NCI-H526 treated with DMSO at 0.1 percent for 48 hours (cell line): ENCODE data around the gene TBX4.

ENCODE experiments used
- DNase-seq: peaks from one replicate; lab custom pipeline; 2025; lab: John Stamatoyannopoulos, UW

The TBX4 gene

DNA sequence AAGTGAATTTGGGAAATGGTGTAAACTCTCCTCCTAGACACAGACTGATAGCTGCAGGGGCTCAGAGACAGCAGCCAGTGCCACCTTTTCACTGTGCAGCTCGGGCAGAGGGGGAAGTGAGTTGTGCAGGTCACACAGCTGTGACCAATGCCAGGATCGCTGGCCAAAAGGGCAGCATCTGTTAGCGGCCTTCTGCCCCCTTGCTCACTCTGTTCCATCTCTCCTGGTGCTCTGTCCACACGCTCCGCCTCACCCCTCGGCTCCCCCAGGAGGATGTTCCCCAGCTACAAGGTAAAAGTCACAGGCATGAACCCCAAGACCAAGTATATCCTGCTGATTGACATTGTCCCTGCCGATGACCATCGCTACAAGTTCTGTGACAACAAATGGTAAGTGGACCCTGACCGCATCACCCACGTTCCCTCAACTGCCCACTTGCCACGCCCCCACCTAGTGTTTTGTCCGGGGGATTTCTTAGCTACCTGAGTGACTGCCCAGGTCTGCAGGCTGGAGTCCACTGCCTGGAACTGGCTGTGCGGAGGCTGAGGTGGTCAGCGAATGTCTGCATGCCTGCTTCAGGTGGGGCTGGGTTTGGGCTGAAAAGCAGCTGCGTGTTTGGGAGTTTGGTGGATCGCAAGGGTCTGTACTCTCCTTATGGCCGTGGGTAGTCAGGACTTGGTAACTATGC lies 13.5 kb downstream of the TBX4 start:
- no peak for DNase-seq

DNA sequence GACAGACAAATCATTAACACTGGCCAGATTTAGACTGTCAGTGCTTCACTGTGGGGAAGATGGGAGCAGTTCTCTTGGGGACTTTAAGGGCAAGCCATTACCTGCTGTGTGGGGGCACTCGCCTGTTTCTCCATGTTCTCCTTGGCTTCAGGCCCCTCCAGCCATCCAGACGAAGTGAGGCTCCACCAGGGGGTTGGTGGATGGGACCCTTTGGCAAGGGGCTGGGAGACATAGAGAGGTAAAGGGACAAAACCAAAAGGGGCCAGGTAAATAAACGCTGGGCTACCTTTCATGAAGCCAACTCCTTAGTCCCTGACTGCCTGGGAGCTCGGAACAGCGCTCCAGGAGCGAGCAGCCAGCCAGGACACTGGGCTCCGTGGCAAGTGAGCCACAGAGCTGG lies 14.0 kb downstream of the TBX4 start:
- DNase-seq = no peak

DNA sequence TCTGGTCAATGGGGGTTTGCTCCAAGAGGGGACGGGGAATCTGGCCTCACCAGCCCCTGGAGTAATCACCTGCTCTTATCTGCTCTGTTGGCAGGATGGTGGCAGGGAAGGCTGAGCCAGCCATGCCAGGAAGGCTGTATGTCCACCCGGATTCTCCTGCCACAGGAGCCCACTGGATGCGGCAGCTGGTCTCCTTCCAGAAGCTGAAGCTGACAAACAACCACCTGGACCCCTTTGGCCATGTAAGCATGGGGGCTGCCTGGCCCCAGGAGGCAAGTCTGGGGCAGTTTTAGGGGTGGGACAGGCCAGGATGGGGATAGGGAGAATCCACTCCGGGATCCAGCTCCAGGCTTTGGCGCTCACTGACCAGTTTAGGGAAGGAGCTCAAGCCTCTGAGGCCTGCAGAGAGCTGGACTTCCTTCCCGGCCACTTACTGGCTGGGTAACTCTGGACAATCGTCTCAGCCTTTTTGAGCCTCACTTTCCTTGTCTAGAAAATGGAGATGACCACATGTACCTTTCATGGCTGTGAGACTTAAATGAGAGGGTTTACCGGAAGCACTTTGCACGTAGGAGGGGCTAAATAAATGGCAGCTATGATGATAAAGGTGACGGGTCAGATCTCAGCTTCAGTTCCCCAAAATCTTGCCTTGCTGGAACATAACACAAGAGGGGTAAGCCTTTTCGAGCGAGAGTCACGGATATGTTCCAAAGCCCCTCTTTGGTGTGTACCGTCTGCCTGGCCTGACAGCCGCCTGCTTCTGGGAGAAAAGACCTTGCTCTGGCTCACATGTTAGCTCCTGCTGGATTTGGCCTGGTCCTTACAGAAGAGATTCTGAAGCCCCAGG lies 15.4 kb downstream of the TBX4 start:
- DNase-seq = no peak

DNA sequence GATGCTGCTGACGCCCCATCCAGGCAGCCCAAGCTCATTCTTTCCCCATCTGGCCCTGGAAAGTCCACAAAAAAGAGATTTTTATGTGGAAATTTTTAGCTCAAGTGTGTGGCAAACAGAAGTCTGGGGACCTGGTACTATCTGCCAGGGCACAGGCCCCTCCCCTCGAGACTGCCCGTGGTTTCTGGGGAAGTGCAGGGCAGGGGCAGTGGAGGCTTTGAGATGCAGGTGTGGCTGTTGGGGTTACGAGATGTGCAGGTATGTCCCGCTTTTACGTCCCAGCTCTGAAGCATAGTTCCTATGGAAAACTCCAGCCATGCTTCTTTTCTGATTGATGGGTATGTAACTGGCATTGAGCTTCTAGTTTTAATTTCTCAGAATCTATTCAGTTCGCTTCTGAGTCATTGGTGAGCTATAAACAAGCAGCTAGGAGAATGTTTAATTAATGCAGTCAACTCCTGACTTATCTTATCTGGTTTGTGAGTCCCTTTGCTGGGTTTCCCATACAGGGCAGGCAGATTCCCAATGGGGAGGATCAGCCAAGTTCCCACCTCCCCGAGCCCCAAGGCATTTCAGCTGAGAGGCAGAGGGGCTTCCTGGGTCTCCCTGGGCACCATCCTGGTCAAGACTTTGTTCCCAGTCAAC lies 16.2 kb downstream of the TBX4 start:
- no peak for DNase-seq

DNA sequence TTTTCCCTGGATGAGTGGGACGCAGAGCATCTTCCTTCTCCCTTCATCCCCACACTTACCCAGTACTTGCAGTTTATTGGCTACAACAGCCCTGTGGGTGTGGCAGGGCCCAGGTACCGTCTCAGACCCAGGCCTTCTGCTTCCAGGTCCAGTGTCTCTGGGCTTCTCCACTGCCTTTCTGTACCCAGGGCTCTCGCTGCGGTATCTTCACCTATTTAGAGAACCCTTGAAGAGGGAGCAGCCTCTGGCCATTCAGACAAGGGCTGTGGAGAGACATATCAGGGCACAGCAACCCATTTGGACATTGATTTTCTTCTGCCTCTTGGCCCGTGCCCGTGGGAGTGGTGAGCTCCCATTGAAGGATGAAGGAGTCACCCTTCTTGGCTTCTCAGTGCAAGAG lies 17.3 kb downstream of the TBX4 start:
- no peak for DNase-seq

DNA sequence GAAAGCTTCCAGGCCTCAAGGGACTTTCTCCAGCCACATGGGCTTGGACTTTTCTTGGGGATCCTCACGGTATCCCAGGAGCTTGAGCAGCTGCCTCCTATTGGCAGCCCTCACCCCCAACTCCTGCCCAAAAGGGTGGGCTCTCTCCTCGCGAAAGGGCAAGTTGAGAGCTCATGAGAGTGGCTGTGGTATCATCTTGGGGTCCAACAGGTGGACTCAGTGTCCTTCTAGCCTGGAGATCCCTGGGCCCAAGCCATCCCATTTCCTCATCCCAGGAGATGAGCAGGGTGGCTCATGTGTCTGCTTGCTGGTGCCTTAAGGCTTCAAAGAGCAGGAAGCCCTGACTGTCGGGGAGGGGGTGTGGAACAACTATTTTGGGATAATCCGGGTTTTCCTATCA lies 17.7 kb downstream of the TBX4 start:
- DNase-seq = no peak

DNA sequence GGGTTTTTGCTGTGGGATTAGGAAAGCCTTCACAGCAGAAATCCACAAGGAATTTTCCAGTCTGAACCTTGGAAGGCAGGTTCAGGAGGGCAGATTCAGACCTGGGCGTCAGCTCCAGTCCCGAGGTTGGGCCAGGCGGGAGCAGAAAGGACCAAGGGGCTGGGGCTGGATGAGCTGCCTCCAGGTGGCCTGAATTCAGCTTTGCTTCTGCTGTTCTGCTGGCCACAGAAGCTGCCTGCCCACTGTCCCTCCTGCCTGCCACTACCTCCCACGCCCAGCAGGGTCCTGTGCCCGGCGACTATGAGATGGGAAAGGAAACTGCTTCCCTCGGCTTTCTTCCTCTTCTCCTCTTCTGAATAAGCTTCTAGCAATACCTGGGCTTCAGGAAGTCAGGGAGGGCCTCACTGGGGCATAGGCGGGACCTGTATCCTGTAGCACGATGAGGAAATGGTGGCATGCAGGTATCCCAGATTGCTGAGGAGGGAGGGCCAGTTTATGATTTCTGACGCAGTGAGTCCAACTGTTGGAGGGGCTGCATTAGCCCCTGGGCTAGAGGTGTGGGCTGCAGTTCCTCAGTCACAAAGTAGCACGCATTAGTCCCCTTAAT lies 18.4 kb downstream of the TBX4 start:
- DNase-seq = no peak

DNA sequence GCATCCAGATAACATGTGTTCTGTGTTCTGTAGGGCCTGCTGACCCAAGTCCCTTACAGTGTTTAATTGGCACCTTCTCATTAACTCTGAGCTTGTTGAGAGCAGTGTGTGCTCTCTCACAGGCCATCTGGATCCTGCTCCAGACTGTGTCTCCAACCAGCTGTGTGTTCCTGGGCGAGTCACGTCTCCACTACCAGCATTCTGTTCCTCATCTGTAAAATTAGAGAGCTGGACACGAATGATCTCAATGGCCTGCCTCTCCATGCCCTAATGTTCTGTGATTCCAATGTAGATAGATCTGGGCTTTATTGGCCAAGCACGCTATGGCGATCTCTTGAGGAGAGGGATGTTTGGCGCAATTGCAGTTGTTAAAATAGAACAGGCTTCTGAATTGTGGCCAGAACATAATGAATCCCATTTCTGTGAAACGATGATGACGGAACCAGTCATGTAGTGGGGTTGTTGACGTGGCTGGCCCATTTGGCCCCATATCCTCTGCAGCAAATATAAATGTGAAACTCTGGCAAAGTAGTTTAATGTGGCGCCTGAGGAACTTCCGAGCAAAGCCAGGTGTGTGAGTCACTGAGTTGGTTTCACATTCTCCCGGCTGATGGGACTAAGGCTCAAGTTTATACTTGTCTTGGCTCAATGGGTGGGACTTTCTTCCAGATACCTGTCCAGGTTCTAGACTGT lies 22.2 kb downstream of the TBX4 start:
- DNase-seq = no peak

DNA sequence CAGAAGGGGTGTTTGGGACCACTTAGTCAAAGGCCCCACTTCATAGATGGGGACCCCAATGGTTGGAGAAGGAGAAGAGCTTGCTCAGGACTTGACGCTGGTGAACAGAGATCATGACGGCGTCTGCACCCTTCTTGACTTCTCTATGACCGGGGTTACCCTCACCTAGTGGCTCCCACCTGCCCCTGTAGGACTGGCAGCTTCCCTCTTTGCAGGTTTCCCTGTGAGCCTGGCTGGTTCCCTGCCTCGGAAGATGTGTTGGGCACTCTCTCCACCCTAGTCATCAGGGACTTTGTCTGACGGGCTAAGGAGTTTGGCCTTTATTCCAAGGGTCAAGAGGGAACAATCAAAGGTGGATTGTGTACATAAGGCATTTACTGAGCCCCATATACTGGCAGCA lies 22.7 kb downstream of the TBX4 start:
- DNase-seq = no peak

DNA sequence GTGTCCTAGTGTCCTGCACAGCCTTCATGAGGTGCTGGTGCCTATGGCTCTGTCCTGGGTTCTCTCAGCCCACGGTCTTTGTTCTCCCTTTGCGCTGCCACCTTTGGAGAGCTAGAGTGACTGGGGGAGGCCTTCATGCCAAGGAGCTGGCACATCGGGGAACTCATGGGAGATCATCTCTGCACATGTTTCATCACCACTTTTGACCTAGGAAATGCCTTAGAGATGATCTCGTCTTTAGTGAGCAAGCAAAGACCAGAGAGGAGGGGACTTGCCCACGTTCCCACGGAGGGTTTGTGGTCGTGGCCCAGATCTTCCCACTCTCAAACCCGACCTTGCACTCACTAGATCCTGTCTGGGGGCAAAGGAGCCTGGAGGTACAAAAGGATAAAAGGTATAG lies 23.5 kb downstream of the TBX4 start:
- DNase-seq = no peak

DNA sequence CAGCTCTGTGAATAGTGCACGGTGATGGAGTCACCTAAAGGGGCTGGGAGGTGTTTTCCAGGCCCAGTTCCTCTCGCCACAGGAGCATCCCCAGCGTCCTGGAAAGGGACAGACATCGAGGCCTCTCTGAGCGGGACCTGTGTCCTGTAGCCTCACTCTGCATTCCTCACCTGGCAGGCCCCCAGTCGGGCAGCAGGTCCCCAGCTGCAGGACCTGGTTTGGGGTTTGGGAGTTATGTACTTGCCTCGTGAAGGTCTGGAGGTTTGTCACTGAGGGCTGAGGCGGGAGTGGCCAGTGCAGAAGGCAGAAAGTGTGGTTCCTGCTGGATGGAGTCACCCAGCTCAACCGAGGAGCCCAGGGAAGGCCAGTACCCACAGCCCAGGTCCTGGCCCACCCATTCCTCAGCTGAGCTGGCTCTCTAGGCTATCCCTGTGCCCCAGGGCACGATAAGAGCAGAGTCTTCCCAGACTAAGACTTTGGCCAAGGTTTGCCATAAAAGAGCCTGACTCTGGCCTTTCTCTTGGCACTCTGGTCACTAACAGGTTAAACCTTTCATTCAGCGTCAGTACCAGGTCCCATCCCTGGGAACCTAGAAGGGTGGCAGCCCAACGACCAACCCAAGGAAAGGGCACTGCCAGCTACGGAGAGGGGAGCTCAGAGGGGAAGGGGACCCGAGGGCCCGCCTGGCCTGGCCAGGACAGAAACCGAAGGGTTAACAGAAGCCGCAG lies 24.4 kb downstream of the TBX4 start:
- DNase-seq = no peak

DNA sequence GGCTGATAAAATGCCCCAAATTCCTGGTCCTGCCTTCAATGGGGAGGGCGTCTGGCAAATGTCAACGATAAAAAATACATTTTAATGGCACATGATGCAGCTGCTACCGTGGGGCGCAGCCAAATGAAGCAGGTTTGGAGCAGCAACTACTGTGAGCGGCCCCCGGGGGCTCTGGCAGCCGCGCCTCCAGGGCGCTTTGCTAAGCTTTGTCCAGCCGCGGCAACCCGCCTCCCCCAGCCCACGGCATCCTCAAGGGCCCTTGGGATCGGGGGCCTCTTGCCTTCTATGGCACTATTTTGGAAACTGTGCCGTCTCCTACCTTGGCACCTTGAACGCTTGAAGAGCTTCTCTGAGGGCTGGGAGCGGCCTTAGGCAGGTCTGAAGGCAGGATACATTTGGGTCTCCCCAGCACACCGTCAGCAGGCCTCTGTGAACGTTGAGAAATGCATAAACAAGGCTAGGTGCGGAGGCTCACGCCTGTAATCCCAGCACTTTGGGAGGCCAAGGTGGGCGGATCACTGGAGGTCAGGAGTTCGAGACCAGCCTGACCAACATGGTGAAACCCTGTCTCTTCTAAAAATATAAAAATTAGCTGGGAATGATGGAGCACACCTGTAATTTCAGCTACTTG lies 25.1 kb downstream of the TBX4 start:
- DNase-seq = no peak

DNA sequence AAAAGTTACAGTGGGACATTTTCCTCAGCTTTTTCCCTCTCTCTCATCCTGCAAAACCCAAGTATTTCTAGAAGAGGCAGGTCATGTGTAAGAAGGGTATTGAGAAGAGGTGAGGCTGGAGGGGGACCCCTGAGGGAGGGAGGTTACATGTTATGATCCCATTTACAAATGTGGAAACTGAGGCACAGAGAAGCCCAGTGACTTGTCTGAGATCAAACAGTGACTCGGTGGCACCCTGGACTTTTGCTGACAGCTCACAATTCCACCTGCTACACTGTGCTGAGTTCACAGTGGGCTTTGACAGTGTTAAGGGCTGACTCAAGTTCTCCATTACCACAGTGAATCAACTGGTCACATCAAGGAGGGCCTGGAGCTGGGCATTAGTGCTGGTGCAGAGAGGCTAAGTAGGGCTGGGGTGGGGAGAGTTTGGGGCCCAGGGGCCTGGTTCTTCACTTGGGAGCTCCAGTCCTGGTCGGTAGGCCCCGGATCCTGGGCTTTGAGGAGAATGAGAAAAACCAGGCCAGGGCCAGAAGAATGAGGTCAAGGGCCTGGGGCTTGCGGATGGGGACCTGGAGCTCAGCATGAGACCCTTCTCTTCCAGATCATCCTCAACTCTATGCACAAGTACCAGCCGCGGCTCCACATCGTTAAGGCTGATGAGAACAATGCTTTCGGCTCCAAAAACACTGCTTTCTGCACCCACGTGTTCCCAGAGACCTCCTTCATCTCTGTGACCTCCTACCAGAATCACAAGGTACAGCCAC lies 26.0 kb downstream of the TBX4 start:
- DNase-seq = no peak

DNA sequence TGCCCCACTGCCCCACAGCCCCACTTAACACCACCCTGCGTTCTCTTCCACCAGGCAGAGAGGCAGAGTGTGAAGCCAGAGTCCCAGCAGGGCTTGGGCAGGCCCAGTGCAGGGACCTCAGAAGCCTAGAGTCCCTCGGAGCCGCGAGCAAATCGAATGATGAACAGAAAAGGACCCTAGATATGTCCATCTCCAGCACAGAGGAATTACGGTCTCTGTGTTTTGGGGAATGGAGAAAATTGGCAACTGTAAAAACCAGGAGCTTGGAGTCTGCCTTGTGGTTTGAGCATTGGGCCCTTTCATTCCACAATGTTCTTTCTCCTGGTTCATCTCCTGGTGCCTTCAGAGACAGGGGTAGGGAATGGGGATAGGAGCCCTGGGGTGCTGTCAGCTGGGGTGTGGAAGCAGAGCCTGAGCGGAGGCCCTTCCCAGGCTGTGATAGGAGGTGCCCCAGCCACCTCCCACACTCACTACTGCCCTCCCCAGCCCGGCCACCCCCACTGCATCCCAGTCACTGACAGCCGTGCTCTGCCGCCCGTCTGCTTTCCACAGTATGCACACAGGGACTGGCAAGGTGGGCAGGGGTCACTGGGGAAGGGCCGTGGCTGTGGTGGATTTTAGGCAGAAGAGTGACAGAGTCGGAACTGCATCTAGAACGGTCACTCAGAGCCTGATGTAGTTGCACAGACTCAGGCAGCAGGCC lies 26.7 kb downstream of the TBX4 start:
- DNase-seq = no peak

DNA sequence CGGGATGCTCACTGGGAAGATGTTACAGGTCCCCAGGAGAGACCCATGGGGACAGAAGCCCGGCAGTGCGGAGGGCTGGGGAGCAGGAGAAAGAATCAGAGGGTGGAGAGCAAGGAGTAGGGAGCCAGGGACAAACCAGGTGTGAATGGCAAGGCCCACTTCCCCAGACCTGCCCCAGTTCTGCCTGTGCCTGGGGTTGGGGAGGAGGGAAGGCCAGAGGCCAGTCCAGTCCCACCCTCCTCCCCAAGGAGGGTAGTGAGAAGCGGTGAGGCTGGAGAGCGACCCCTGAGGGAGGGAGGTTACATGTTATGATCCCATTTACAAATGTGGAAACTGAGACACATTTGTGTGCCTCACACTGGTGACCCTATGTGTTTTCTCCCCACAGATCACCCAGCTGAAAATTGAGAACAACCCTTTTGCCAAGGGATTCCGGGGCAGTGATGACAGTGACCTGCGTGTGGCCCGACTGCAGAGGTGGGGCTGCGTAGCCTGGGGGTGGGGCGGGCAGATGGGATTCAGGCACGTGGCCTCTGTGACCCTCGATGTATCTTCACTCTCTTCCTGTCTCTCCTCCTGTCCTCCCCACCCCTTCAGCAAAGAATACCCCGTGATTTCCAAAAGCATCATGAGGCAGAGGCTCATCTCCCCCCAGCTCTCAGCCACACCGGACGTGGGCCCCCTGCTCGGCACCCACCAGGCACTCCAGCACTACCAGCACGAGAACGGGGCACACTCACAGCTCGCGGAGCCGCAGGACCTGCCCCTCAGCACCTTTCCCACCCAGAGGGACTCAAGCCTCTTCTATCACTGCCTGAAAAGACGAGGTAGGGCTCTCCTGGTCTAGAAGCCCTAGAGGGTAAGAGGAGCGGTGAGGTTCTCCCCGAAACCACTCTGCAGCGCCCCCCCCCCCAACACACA lies 27.5 kb downstream of the TBX4 start:
- no peak for DNase-seq

DNA sequence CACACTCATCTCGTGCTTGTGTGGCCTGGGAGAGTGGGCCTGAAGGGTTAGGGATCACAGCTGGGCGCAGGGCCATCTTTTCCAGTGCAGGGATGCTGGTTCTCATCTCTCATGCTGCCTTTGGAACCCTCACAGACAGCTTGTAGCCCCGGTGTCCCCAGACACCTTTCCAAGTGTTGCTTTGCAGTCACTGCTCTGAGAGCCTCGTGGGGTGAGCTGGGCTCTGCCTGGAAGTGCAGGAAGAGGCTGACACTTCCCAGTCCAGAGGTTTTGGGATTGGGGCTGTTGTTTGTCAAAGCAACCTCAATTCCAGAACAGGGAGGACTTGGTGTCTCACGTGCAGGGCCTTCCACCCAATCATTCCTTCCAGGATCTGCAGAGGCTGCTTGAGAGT lies 28.2 kb downstream of the TBX4 start:
- DNase-seq = no peak

DNA sequence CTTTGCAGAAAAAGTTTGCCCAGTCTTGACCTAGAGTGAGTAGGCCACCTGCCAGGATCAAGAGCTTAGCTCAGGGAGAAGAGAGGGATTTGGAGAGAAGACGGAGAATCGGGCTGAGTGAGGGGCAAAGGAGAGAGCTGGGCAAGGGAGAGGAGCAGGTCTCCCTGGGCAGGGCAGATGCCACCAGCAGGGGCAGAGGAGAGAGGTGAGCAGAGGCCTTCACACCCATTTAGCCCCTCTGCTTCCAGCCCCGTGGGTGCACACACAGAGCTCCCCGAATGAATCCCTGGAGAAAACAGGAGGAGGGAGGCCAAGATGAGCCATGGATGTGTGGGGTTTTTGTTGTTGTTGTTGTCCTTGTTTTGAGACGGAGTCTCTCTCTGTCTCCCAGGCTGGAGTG lies 29.2 kb downstream of the TBX4 start:
- no peak for DNase-seq

DNA sequence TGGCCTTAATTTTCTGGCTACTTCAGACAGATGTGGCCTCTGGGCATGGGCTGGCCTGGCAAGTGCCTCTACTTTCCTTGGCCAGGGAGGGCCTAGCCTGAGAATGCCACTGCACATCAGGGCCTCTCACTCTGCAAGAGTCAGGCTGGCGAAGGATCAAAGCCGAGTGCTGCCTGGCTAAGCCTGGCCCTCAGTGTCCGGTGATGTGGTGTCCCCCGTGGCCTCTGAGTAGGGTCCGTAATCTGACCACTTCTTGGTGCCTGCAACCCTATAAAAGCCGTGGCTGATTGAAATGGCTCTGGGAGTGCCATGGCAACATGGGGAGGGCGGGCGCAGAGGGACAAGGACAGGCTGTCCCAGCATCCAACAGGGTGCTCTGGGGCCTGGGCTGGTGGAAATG lies 30.2 kb downstream of the TBX4 start:
- no peak for DNase-seq

DNA sequence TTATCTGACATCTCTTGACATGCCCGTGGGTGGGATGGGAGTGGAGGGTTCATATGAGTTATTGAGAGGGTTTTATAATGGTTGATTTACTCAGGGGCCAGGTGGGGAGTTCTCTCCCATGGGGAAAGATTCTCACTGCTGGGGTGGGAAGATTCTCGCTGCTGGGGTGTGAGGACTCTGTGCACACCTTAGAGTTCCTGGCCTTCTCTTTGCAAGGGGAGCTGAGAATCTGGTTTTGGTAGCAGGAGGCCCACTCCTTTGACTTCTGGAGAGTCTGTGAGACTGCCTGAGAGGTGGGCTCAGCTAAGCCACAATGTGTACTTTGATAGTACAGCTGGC lies 31.5 kb downstream of the TBX4 start:
- no peak for DNase-seq
